Posterior vena cava (tissue), 2 donors: Measurements from ENCODE around the gene NEK1. TPM values are rescaled to one million over a fixed set of nuclear protein-coding genes. Genes with fewer than 3 reads are reported as not detected.

Source experiments
- DNase-seq: peaks from one replicate; pipeline ENCODE4 v3.0.0-alpha.2; 2020; ENCODE audit warnings: low spot score
- intact Hi-C, 2 donors: fragments of 100-400 bp; cut with DNase I; formaldehyde crosslinking; loops; one replicate each; pipeline versions ENCODE4 v1.14.1 to v1.14.2; 2022 to 2023
- long read RNA-seq, 2 donors: library from polyadenylated mRNA; unstranded; transcript quantifications; one replicate each; pipeline ENCODE4 v2.0.0, GENCODE V29; 2020 to 2021
- total RNA-seq, 2 donors: library from RNA; stranded (reverse); fragmentation: NEBNext Ultra II Directional; extraction: Animal tissue kit (Norgen Biotek cat#: 25700); gene quantifications; one replicate each; pipeline ENCODE4 v1.2.1, GENCODE V29; 2021
- donor health status: DM: yes; HTN: yes; CAD: no.
- donor health status: DM: yes; HTN: yes; CAD: no.

The NEK1 gene, protein sequence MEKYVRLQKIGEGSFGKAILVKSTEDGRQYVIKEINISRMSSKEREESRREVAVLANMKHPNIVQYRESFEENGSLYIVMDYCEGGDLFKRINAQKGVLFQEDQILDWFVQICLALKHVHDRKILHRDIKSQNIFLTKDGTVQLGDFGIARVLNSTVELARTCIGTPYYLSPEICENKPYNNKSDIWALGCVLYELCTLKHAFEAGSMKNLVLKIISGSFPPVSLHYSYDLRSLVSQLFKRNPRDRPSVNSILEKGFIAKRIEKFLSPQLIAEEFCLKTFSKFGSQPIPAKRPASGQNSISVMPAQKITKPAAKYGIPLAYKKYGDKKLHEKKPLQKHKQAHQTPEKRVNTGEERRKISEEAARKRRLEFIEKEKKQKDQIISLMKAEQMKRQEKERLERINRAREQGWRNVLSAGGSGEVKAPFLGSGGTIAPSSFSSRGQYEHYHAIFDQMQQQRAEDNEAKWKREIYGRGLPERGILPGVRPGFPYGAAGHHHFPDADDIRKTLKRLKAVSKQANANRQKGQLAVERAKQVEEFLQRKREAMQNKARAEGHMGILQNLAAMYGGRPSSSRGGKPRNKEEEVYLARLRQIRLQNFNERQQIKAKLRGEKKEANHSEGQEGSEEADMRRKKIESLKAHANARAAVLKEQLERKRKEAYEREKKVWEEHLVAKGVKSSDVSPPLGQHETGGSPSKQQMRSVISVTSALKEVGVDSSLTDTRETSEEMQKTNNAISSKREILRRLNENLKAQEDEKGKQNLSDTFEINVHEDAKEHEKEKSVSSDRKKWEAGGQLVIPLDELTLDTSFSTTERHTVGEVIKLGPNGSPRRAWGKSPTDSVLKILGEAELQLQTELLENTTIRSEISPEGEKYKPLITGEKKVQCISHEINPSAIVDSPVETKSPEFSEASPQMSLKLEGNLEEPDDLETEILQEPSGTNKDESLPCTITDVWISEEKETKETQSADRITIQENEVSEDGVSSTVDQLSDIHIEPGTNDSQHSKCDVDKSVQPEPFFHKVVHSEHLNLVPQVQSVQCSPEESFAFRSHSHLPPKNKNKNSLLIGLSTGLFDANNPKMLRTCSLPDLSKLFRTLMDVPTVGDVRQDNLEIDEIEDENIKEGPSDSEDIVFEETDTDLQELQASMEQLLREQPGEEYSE (N-terminal part only)
- total RNA-seq: 10 to 100 TPM; 19.2 to 19.9 TPM
- long read RNA-seq, donor 1, partial matches to known transcripts: 2 of 6 reads
- long read RNA-seq, donor 1, other reads (novel, unspliced or antisense): 4 of 6 reads
- long read RNA-seq, donor 2, partial matches to known transcripts: 26 of 37 reads
- long read RNA-seq, donor 2, other reads (novel, unspliced or antisense): 11 of 37 reads

DNA sequence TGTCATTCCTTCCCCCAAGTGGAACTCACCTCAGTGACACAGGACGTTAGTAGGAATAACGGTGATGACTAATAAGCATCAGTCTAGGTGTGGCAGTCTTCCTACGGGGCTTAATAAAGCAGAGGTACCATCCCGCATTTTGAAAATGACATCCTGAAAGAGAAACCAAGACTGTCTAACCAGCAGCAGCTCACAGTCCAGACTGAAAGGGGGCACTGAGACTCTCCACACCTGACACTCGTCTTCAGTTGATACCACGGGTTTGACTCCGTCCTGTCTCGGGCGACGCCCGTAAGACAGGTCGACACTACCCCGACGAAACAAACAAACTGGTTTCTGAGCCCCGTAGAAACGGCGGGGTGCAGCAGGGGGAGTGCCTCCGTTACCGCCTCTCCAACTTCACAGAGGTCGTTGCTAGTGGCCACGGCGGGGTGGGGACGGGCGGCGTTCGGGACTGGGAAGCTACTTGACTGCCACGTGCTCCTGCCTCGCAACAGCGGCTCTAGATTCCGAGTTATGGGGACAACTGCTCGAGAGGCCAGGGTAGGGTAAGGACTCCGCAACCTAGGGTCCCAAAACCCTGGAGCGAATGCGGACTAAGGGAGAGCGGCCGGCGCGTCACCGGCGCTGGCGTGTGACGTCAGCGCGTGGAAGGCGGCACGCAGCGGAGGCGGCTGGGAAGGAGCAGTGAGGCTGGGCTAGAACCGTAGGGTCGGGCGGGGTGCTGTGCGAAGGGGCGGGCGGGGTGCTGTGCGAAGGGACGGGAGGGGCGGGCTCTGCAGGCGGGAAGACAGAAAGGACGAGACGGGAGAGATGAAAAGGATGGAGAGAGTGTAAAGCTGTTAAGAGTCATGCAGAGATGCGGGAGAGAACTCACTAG lies at the start of gene NEK1:
Gene NEK1 (minus strand): TSS at position 593 of the 880 bp plus-strand sequence. CDS start 9,953 bp downstream, outside the sequence.
- peak; percentile 96 for DNase-seq
- intact Hi-C loops: no loop called here

DNA sequence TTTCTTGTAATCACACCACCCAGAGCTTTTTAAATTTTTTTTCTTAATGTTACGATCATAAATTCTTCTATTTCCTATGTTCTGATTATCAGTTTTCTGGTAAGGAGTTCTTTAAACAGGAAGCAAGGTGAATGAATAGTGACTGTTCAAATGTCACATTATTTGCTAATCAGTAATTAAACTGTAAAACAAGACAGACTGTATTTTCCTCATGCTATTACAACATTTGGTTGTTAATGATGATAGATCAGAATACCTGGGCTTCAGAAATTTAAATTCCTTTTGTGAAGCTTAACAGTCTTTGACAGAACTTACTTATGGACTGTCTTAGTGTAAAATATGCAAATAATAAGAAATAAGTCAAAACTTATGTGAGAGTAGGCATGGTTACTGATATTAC lies 49.4 kb upstream of the NEK1 start:
- no peak for DNase-seq
- intact Hi-C loops: loop anchor here in 1 of 2 donors (5.0 kb wide), 1 partner anchor 44 kb away; no protein-coding TSS in a partner anchor

DNA sequence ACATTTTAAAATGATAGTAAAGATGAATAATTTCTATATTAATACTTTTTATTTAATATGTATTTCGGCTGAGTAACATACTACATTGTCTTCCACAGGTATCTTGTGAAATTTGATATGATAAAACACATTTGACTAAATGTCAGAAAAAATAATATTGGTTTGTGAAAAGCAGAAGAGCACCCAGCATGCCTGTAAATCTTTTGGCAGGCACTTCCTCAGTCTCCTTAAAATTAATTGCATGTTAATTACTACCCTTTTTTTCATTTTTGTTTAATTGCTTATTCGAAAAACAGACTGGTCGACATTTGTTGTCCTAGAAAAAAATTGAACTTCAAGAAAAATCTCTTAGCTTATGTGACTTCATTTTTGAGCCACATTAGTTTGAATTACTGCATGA lies 48.5 kb upstream of the NEK1 start:
- intact Hi-C loops: loop anchor here in 1 of 2 donors (5.0 kb wide), 1 partner anchor 44 kb away; no protein-coding TSS in a partner anchor

DNA sequence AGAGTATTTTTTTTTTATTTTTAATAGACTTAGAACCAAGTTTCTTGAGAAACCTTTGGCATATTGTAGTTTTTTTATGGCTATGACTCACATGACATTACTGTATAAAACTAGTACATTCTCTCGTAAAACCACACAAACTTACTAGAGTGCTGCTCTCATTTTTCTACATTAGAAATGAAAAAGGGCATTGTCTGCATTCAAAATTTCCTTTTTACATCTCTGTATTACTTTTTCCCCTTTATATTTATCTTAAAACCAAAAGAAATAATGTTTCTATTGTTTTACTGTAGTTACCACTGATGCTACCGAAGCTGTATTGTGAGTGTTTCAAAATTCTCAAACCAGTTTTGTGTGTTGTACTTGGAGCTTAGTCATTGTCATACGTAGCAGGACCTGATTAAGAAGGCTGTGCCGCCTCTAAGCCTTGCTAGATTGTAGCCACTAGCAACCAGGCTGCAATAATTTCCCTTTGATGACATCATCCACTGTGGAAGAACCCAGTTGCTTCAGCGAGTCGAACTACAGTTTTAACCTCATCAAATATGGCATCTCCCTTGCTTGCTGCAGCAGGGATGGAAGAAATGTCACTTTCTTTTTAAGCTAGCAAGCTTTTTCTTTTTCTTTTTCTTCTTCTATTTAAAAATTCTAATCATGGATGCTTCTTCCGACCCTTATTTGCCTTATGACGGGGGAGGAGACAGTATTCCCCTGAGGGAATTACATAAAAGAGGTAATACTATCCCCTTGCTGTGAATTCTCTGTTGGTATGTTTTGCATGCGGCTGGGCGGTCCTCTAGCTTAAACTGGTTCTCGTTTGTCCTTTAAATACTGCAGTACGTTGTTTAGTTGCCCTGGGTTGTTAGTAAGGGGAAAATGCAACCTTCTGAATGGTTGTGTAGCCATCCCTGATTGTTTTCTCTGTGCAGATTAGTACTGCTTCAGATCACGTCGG lies 47.6 kb upstream of the NEK1 start:
- intact Hi-C loops: loop anchor here in 1 of 2 donors (5.0 kb wide), 1 partner anchor 43 kb away; no protein-coding TSS in a partner anchor
- DNase-seq: no peak

More for the DNA sequence above, 48.5 kb upstream of the NEK1 start:
- DNase-seq: no peak

DNA sequence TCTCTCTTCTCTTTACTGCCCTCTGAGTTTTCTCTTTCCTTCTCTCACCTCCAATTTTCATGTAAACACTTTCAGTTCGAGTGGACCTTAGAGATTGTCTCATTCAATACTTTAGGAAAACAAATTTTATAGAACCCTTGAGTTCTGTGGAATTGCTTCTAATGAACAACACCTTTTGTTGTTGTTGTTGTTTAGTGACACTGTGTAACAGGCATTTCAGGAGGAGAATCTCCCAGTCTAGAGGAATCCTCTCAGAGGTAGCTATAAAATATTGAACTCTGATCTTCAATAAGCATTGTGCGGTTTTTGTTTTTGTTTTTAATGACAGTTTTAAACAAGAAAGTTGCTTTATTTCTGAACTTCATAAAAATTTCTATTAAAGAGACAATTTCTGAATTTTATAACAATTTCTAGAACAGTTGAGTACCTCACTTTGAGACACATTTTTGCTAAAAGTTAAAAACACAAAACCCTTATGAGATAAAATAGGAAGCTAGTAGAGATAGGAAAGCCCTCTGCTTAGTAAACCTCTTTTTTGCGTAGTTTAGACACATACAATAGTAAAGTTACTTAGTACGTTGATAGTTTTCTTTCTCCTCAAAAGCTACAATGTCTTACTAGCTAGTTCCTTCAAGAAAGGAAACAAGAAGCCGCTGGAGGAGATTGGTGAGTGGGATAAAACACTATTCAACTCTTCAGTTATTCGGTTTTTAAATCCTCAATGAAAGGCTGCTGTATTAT lies 46.8 kb upstream of the NEK1 start:
- intact Hi-C loops: no loop called here
- no peak for DNase-seq

DNA sequence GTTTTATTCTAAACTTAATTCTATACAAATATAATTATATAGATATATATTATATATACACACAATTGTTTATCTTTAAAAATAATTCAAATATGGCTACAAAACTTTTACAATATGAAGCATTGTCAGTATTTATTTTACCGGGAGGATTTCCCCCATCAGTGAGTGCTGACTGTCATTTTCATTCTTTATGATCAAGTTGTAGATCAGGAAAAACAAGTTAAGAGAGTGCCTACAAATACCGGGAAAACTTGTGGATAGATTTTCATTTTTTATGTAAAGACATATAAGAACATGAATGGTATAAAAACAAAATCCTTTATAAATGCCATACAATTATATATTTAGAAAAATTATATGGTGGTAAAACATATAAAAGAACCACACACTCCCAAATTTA lies 45.8 kb upstream of the NEK1 start:
- intact Hi-C loops: no loop called here

DNA sequence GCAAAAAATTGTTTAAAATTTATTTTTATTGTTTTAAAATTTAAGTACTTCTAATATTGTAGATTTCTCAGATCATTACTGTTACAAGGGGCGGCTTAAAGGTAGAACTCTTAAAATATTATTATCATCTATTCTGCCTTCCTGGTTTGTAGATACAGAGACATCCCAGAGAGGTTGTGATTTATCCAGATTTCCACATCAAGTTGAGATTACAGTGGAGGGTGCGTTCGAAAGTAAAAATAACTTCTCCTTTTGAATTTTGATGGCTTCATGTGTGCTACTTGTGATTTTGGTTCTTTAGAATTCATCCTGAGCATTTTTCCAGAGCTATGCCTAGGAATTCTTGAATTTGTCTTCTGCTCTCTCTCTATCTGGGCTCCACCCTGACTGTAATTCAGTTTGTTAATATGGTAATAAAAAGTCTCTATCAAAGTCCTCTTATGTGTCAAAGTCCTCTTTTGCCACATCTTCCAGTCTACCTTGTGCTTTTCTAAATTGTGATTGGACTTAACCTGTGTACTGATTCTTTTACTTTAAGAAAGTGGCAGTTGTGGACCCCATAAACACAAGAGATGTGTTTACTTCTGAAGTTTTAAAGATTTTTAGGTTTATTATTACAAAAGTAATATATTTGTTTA lies 45.2 kb upstream of the NEK1 start:
- intact Hi-C loops: no loop called here
- DNase-seq: no peak

More for the DNA sequence above, 45.8 kb upstream of the NEK1 start:
- DNase-seq: no peak

DNA sequence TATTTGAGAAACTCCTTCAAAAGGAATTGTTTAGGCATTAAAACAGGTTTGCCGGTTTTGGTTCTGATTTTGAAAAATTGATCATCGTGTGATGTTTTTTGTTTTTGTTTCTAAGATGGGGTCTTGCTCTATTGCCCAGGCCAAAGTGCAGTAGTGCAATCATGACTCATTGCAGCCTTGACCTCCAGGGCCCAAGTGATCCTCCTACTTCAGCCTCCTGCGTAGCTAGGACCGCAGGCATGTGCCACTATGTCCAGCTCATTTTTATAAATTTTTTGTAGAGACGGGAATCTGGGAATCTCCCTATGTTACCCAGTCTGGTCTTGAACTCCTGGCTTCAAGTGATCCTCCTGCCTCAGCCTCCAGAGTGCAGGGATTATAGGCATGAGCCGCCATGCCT lies 43.0 kb upstream of the NEK1 start:
- intact Hi-C loops: no loop called here

DNA sequence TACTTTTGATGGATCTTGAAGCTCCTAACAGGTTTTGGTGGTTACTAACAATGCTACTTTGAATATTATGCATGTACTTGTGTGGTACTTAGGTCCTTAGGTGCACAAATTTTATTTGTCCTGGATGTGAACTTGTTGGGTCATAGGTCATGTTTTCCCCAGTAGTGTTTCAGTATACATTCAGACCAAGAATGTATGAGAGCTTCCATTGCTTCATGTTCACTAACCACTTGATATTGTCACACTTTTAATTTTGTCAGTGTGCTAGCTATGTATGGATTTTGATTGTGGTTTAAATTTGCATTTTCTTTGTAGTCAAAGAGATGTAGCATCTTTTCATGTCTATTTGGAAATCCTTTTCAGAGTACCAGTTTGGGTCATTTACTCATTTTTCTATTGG lies 40.2 kb upstream of the NEK1 start:
- intact Hi-C loops: no loop called here
- no peak for DNase-seq

More for the DNA sequence above, 43.0 kb upstream of the NEK1 start:
- DNase-seq: no peak

DNA sequence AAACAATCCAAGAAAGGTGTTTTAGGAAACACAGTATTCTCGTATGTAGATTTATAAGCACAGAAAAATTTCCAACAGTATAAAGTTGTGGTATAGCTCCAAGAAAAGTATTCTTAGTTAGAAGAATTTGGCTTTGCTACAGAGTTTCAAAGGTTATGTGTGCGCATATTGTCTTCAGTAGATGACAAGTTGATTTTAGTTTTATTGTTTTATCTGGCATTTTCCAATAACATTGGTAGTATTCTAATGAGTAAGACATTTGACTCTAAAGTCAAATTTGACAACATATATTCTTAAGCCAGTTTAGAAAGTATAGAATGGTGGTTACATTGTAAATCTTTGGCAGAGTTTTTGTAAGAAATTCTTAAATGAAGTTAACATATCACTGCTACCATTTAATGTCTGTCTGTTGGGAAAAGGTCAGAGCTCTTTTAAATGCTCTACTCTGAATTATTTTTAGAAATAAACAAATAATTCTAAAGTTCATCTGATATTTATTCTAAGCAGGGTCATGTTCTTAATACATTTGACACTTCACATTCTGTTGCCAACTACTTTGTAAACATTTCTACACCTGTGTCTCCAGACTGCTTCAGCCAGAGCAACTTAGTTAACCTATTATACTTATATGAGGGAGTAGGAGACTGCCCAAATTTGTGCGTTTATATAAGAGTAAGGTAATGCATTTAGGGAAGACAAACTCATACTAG lies 38.0 kb upstream of the NEK1 start:
- intact Hi-C loops: no loop called here
- no peak for DNase-seq

DNA sequence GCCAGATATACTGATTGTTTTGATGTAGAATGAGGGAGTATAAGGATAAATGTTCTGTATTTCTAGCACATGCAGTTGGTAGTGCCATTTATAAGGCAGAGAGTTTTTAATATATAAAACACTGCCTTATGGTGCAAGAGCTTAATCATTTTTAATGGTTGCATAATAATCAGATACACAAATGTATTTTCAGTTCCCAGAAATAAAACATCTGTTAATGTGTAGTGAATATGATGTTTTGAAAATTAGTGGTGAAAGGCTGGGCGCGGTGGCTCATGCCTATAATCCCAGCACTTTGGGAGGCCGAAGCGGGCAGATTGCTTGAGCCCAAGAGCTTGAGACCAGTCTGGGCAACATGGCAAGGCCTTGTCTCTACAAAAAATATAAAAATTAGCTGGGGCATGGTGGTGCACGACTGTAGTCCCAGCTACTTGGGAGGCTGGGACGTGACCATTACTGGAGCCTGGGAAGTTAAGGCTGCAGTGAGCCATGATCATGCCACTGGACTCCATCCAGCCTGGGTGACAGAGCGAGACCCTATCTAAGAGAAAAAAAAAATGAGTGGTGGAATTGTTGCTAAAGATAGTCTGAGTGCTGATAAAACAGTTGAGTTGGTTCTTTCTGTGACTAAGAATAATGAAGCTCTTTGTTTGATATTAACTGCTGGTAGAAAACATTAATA lies 37.3 kb upstream of the NEK1 start:
- intact Hi-C loops: no loop called here
- no peak for DNase-seq

DNA sequence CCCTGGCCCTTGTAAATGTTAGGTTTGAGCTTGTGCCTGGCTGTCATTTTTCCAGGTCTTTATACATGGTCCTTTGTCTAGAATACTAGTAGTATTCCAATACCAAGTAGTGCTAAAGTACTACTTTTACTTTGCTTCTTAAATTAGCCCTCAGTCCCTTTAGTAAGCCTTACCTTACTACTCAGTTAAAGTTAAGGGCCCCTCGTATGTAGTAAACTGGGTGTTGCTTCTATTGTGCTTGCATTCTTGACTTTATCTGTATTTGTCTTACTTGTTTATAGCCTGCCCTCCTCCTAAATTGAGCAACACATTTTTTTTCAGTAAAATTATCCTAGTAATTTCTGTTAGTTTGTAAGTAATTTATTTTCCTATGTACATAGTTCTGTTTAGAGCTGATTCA lies 33.2 kb upstream of the NEK1 start:
- DNase-seq: no peak
- intact Hi-C loops: no loop called here

DNA sequence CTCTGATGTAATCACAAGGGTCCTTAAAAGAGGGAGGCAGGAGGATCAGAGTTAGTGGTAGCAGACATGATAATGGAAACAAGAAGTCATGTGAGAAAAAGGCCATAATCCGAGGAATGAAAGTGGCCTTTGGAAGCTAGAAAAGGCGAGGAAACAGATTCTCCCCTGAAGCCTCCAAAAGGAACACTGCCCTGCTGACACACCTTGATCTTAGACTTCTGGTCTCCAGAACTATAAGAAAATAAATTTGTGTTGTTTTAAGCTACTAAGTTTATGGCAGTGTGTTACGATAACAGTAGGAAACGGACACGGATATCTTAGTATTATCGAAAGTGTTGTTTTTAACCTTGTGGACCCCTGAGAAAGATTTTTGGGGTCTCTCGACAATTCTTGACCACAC lies 32.4 kb upstream of the NEK1 start:
- DNase-seq: no peak
- intact Hi-C loops: no loop called here

DNA sequence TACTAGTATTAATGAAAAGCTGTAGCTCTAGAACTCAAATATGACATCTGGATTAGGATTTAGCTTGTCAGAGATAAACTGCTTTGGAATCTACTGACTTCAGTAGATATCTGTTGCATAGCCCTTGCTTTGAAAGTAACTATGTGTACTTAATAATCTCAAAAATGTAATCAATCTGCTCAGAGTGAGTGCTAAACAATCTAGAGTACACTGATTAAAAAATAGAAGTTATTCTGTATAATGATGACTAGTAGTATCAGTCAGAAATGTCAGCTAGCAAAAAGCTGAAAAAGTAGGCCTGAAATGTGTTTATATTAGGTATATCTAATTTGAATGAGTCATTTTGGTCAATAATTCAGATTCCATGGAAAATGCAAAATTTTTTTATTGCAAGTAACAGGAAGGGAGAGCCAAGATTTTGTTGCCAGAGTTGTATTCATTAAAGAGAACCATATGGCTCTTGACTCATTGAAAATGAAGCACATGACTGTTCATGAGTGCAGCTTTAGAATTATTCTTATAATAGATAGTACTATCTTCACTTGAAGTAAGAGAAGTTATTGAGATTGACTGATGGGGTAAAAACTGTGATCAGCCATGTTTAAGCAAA lies 28.0 kb upstream of the NEK1 start:
- intact Hi-C loops: no loop called here
- DNase-seq: no peak
